Brain pericyte (primary cell): ENCODE measurements around the gene LY6G6F.

Source experiments
- DNase-seq: peaks from one replicate; pipeline ENCODE4 v3.0.0-alpha.2; 2012; ENCODE audit warnings: low read depth, low spot score

LY6G6F gene

GRCh38 chr6:31723245-31723979 lies 16.7 kb downstream of the LY6G6F start, which contains the start of gene MPIG6B:
TSS of gene MPIG6B (plus strand) at chr6:31723373. CDS start at chr6:31723384, 11 bp downstream.
- no peak for DNase-seq

DNA sequence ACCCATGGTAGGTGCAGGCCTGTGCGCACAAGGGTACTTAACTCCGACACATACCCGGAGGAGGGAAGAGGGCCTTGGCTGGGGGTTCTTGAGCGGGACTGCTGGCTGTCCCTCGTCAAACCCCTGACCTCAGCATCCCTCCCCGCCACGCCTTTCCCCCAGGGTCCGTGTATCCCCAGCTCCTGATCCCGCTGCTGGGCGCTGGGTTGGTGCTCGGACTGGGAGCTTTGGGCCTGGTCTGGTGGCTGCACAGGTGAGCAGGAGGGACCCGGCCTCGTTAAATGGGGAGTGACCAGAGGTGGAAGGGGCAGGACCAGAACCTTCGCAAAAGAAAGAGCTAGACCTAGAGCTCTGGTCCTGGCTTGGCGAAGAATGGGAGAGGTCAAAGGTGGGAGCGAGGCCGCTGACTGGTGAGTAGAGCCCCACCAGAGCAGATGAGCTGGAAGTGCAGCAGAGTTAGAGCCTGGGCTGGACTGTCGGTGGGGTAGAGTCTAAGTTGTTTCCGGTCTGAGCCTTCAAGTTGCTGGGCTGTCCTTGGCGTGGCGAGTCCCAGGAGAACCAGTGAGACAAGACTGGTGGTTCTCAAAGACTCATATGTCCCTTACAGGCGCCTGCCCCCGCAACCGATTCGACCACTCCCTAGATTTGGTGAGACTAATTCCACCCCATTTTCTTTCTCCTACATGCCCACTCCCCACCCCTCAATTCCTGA lies 17.5 kb downstream of the LY6G6F start:
- no peak for DNase-seq

GRCh38 chr6:31725502-31726350 lies 19.1 kb downstream of the LY6G6F start:
- no peak for DNase-seq

DNA sequence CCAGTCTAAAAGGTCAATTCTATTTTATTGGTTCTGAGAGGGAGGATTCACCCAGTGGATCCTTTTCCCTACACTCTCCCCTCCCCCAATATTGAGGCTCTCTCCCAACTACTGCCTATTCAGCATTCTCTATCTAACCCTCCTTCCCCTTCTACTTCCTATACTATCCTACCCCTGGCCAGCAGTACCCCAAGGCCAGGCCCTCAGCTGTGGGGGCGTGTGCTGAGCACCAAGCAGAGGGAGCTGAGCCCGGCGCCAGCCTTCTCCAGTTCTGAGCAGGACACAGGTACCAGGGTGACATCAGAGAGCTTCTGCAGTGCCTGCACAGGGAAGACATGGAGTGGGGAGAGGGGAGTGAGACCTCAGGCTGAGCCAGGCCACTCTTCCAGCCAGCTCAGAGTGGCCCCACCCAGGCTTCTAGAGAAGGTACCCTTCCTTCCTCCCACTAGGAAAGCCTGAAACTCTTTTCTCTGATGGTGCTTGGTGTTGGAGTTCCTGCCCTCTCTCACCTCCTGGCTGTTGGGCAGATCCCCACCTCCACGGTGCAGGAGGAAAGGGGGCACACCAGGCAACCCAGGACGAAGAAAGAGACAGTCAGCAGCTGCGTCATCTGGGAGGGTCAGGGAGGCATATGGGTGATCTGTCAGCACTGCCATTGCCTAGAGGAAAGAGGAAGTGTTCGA lies 20.5 kb downstream of the LY6G6F start:
- DNase-seq, result no peak

DNA sequence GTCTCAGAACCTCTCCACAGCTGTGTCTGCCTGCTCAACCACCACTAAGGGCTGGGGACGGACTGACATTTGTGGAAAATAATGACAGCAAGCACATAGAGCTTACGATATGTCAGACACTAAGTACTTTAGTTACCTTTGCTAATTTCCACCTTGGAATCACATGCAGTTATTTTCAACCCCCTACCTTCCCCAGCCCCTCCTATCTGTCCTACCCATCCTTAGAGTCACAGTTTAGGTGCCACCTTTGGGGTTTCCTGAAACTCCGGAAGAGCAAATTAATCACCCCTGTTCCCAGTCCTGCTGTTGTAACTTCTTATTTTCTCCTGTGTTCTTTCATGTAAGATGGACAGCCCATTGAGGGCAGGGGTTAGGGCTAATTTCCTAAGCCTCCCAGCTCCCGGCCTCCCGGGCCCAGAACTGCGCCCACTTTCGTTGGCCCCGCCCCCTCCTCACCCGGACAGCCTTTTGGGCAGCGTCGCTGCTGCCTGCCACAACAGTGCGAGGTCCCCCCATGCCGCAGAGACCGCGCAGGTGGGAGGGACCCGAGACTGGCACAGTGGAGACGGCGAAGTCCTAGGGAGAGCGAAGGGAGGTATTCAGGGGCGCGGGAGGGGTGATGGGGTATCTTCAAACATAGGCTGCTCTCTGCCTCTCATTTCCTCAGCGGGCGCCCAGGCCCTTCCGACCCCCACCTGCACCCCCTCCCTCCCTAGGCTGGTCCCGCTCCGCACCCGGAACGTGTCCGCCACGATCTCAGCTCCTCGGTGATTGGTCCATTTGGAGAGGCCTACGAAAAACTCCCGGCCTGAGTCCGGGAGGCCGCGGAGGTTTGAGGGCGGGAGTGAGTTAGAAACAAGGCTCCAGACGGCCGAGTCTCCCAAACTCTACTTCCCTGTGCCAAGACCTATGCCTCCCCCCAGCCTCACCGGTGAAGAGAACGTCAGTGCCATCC lies 21.3 kb downstream of the LY6G6F start:
- DNase-seq, result no peak

DNA sequence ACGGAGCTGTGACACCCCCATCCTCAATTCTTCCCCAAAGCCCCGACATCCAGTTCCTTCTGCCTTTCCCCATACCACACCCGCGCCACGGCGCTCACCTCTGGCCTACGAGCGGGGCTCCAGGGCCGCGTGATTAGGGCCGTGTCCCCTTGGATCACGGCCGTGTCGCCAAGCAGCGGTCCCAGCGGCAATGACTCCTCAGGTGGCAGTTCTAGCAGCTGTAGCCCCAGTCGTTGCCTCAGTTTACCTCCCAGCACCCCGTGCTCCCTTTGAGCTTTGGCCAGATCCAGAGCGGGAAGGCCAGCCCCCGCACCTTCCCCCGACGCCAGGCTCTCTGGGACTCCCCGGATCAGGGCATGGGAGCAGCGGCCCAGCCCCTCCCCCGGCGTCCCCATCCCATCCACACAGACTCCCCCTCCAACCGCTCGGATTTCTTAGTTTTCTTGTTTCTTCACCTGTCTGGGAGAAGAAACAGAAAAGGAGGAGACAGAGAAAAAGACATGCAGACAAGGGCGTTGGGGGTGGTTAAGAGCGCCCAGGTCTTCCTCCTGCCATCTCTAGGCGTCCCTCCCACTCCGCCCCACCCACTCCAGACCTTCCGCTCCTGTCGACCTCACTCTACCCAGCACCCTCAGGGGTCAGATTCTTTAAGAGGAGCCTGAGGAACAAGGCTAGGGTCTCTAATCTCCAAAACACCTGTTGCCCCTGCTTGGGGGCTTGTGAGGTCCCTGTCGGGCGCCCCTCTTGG lies 22.3 kb downstream of the LY6G6F start, which contains the start of gene DDAH2:
Gene DDAH2 (minus strand): TSS at position 533 of the 748 bp plus-strand sequence. CDS start 138 bp downstream, at position 395.
- DNase-seq, result no peak

GRCh38 chr6:31729515-31729978 lies 22.9 kb downstream of the LY6G6F start:
- peak; percentile 65 for DNase-seq

- peak; percentile 66 for DNase-seq
Measured at GRCh38 chr6:31729979-31730630, 23.4 kb downstream of the LY6G6F start.

DNA sequence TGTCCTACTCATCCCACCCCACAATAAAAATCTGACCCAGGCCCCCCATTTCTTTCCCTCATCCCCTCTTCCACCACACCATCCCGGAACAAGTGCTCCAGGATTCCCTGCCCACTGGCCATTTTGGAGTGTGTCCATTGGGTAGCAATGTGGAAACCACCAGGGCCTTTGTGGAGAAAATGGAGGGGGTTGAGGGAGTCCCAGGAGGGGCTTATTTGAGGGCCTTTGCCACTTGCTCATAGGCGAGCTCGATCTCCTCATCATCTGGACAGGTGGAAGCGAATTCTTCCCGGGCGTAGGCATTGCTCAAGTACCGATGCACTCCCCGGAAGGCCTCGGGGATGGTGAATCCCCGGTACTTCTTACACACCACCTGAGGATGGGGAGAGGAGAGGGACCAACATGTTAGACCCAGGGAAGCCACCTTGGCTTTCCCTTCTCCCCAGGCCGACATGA lies 24.0 kb downstream of the LY6G6F start:
- DNase-seq, result no peak

DNA sequence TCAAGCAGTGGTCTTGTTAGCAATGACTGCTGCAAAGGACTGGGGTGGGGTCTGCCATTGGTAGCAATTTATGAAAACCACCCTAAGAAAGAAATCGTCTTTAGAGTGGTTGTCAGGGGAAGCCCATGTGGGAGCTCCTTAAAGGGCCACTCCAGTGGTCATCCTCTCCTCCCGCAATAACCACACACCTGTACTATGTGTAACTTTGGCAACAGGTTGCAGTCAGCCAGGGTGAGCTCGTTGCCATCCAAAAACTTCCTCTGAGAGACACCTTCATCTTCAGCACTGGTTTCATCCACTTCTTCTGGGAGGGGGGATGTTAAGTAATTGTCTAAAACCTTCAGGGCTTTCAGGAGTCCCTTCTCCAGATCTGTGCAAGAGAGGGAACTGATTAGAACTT lies 25.4 kb downstream of the LY6G6F start:
- DNase-seq, result no peak

- no peak for DNase-seq
Measured at GRCh38 chr6:31733734-31734133, 27.1 kb downstream of the LY6G6F start.

GRCh38 chr6:31734247-31734820 lies 27.7 kb downstream of the LY6G6F start:
- no peak for DNase-seq

- DNase-seq, result no peak
Measured at GRCh38 chr6:31734821-31735406, 28.2 kb downstream of the LY6G6F start.

- no peak for DNase-seq
Measured at GRCh38 chr6:31736021-31736767, 29.5 kb downstream of the LY6G6F start, which contains the start of gene CLIC1. TSS of gene CLIC1 (minus strand) at chr6:31736530. CDS start at chr6:31736300, 230 bp downstream.

- DNase-seq, result no peak
Measured at GRCh38 chr6:31736768-31737314, 30.2 kb downstream of the LY6G6F start.

GRCh38 chr6:31737315-31737990 lies 30.8 kb downstream of the LY6G6F start:
- DNase-seq, result no peak
